HUES48 (cell line): ENCODE measurements around the gene RABGGTB.
"Not testable (repeated sequence)": the region's sequence is repeated elsewhere in the genome, so short reads cannot be mapped to it uniquely, and the experiment has no call there.

Source experiments
- H3K27ac ChIP-seq: one replicate; pipeline ENCODE4 v1.7.0; 2013; ENCODE audit warnings: low read depth, low read length, inconsistent platforms
- H3K27me3 ChIP-seq: 2 replicates; pipeline ENCODE4 v1.6.1; 2013; ENCODE audit warnings: mild to moderate bottlenecking, low read length; ENCODE audit not compliant: control insufficient read depth, insufficient read depth
- H3K36me3 ChIP-seq: 2 replicates; pipeline ENCODE4 v1.6.1; 2013; ENCODE audit warnings: low read length; ENCODE audit not compliant: control insufficient read depth, insufficient read depth
- H3K4me1 ChIP-seq: 2 replicates; pipeline ENCODE4 v1.6.1; 2013; ENCODE audit warnings: mild to moderate bottlenecking, low read length; ENCODE audit not compliant: control insufficient read depth, insufficient read depth
- H3K4me3 ChIP-seq: 2 replicates; pipeline ENCODE4 v1.5.1; 2013; ENCODE audit warnings: mild to moderate bottlenecking, low read depth, low read length
- H3K9ac ChIP-seq: 2 replicates; pipeline ENCODE4 v1.6.1; 2013; ENCODE audit warnings: mild to moderate bottlenecking, low read depth, low read length, moderate library complexity
- H3K9me3 ChIP-seq: 2 replicates; pipeline ENCODE4 v1.6.1; 2013; ENCODE audit warnings: low read length; ENCODE audit not compliant: control insufficient read depth, insufficient read depth

RABGGTB gene

GRCh38 chr1:75777812-75778211, 8.2 kb upstream of the RABGGTB start:
- H3K9me3 ChIP-seq, H3K27ac ChIP-seq: not testable (repeated sequence)

GRCh38 chr1:75778694-75779093, 7.4 kb upstream of the RABGGTB start:
- not testable (repeated sequence) for H3K27ac ChIP-seq, H3K9ac ChIP-seq, H3K27me3 ChIP-seq, H3K4me3 ChIP-seq, H3K4me1 ChIP-seq, H3K9me3 ChIP-seq, H3K36me3 ChIP-seq

More at GRCh38 chr1:75777812-75778211, 8.2 kb upstream of the RABGGTB start:
- not testable (repeated sequence) for H3K27me3 ChIP-seq, H3K9ac ChIP-seq, H3K4me1 ChIP-seq, H3K36me3 ChIP-seq, H3K4me3 ChIP-seq

- not testable (repeated sequence) for H3K9me3 ChIP-seq, H3K27me3 ChIP-seq, H3K4me1 ChIP-seq, H3K4me3 ChIP-seq, H3K36me3 ChIP-seq, H3K27ac ChIP-seq, H3K9ac ChIP-seq
Measured at GRCh38 chr1:75780183-75780582, 5.9 kb upstream of the RABGGTB start.

GRCh38 chr1:75783920-75784319, 2.1 kb upstream of the RABGGTB start:
- H3K4me1 ChIP-seq, H3K9me3 ChIP-seq, H3K4me3 ChIP-seq, H3K9ac ChIP-seq, H3K27ac ChIP-seq, H3K27me3 ChIP-seq: not testable (repeated sequence)
- peaks cover 18% of the 10 kb centered on the region for H3K36me3 ChIP-seq

GRCh38 chr1:75785320-75785982, 605 bp upstream of the RABGGTB start:
- Histone ChIP-seq H3K27me3 (no peaks in the 10 kb centered on the region), H3K9ac (peak overlapping the region; percentile 75), H3K4me1 (0 out of 2 replicates have a peak, but pooled peaks cover 7% of the 10 kb centered on the region), H3K27ac (peak overlapping the region; percentile 57), H3K36me3 (peaks cover 34% of the 10 kb centered on the region), H3K9me3 (no peaks in the 10 kb centered on the region), H3K4me3 (peak overlapping the region; percentile 90)

- Histone ChIP-seq H3K4me3 (peak overlapping the region; percentile 90), H3K27ac (peak overlapping the region; percentile 79), H3K36me3 (peaks cover 49% of the 10 kb centered on the region), H3K9me3 (no peaks in the 10 kb centered on the region), H3K4me1 (0 out of 2 replicates have a peak, but pooled peaks cover 7% of the 10 kb centered on the region), H3K9ac (peak overlapping the region; percentile 94), H3K27me3 (no peaks in the 10 kb centered on the region)
Measured at GRCh38 chr1:75786901-75787493, 941 bp downstream of the RABGGTB start.

GRCh38 chr1:75787524-75787923, 1.5 kb downstream of the RABGGTB start:
- H3K27ac ChIP-seq: peak overlapping the region; percentile 79
- peak overlapping the region; percentile 90 for H3K4me3 ChIP-seq
- 0 out of 2 replicates have a peak, but pooled peaks cover 7% of the 10 kb centered on the region for H3K4me1 ChIP-seq
- no peaks in the 10 kb centered on the region for H3K27me3 ChIP-seq
- peak overlapping the region; percentile 94 for H3K9ac ChIP-seq
- peaks cover 54% of the 10 kb centered on the region for H3K36me3 ChIP-seq
- no peaks in the 10 kb centered on the region for H3K9me3 ChIP-seq

GRCh38 chr1:75789988-75790387, 3.9 kb downstream of the RABGGTB start:
- Histone ChIP-seq H3K4me1 (0 out of 2 replicates have a peak, but pooled peaks cover 7% of the 10 kb centered on the region), H3K4me3 (peak overlapping the region; percentile 90), H3K9ac (peak overlapping the region; percentile 2; the same call in 1 of the 2 replicates), H3K36me3 (peaks cover 79% of the 10 kb centered on the region), H3K27ac (no peak overlapping the region), H3K9me3 (no peaks in the 10 kb centered on the region), H3K27me3 (no peaks in the 10 kb centered on the region)

- Histone ChIP-seq H3K4me1 (0 out of 2 replicates have a peak, but pooled peaks cover 7% of the 10 kb centered on the region), H3K4me3 (no peak overlapping the region), H3K36me3 (peaks cover 89% of the 10 kb centered on the region), H3K9me3 (no peaks in the 10 kb centered on the region), H3K9ac (no peak overlapping the region), H3K27ac (peak overlapping the region; percentile 37), H3K27me3 (no peaks in the 10 kb centered on the region)
Measured at GRCh38 chr1:75791022-75791421, 5.0 kb downstream of the RABGGTB start.

- Histone ChIP-seq H3K36me3 (peaks cover 99% of the 10 kb centered on the region), H3K9me3 (no peaks in the 10 kb centered on the region), H3K4me3 (no peak overlapping the region), H3K27ac (peak overlapping the region; percentile 16), H3K9ac (no peak overlapping the region), H3K4me1 (0 out of 2 replicates have a peak, but pooled peaks cover 7% of the 10 kb centered on the region), H3K27me3 (no peaks in the 10 kb centered on the region)
Measured at GRCh38 chr1:75792091-75792490, 6.0 kb downstream of the RABGGTB start.

GRCh38 chr1:75794382-75794781, 8.3 kb downstream of the RABGGTB start:
- peaks cover 91% of the 10 kb centered on the region for H3K36me3 ChIP-seq
- H3K27ac ChIP-seq: no peak overlapping the region
- H3K9ac ChIP-seq: no peak overlapping the region
- 0 out of 2 replicates have a peak, but pooled peaks cover 2% of the 10 kb centered on the region for H3K4me1 ChIP-seq
- H3K27me3 ChIP-seq: no peaks in the 10 kb centered on the region
- H3K4me3 ChIP-seq: no peak overlapping the region
- no peaks in the 10 kb centered on the region for H3K9me3 ChIP-seq
